Stimulated activated CD8-positive, alpha-beta memory T cell treated with anti-CD3 and anti-CD28 coated beads, Interleukin-4, amount 100 ng/mL, for 4 hours (primary cell): Measurements from ENCODE around the gene RPAP2.
"Not testable (repeated sequence)": the region's sequence is repeated elsewhere in the genome, so short reads cannot be mapped to it uniquely, and the experiment has no call there.

ENCODE experiments used
- DNase-seq, 2 donors: peaks; one replicate each; pipeline ENCODE4 v3.0.0-alpha.2; 2020; ENCODE audit warnings: low read depth in 2 of 2, low spot score in 1 of 2

The RPAP2 gene

GRCh38 chr1:92374223-92374622, 75.4 kb downstream of the RPAP2 start:
- DNase-seq, result no peak

- DNase-seq, result no peak
These were observed 77.5 kb downstream of the RPAP2 start for GRCh38 chr1:92376345-92376744.

GRCh38 chr1:92377991-92378390, 79.1 kb downstream of the RPAP2 start:
- DNase-seq, result not testable (repeated sequence)

- no peak for DNase-seq
These were observed 82.0 kb downstream of the RPAP2 start for GRCh38 chr1:92380867-92381266.

GRCh38 chr1:92393966-92394365, 95.1 kb downstream of the RPAP2 start:
- DNase-seq, result not testable (repeated sequence)

- no peak for DNase-seq
These were observed 99.7 kb downstream of the RPAP2 start for GRCh38 chr1:92398519-92398918.

- no peak for DNase-seq
These were observed 100.2 kb downstream of the RPAP2 start for GRCh38 chr1:92399076-92399475.

GRCh38 chr1:92404661-92405060, 105.8 kb downstream of the RPAP2 start:
- no peak for DNase-seq

GRCh38 chr1:92408825-92409224, 110.0 kb downstream of the RPAP2 start:
- DNase-seq, result no peak

- DNase-seq, result no peak
These were observed 111.2 kb downstream of the RPAP2 start for GRCh38 chr1:92409946-92410549.

- DNase-seq, result no peak
These were observed 111.8 kb downstream of the RPAP2 start for GRCh38 chr1:92410706-92411105.

- no peak for DNase-seq
These were observed 112.7 kb downstream of the RPAP2 start for GRCh38 chr1:92411511-92411910.

GRCh38 chr1:92419642-92420041, 120.8 kb downstream of the RPAP2 start:
- DNase-seq, result no peak

- DNase-seq, result no peak
These were observed 125.5 kb downstream of the RPAP2 start for GRCh38 chr1:92424381-92424780.

- no peak for DNase-seq
These were observed 126.8 kb downstream of the RPAP2 start for GRCh38 chr1:92425617-92426016.

- DNase-seq, result no peak
These were observed 131.2 kb downstream of the RPAP2 start for GRCh38 chr1:92430030-92430429.

- not testable (repeated sequence) for DNase-seq
These were observed 135.7 kb downstream of the RPAP2 start for GRCh38 chr1:92434572-92434971.

GRCh38 chr1:92439291-92439690, 140.4 kb downstream of the RPAP2 start:
- DNase-seq, result no peak

GRCh38 chr1:92441316-92441696, 142.4 kb downstream of the RPAP2 start:
- no peak for DNase-seq

GRCh38 chr1:92441697-92442342, 143.0 kb downstream of the RPAP2 start:
- DNase-seq, result no peak

- no peak for DNase-seq
These were observed 143.5 kb downstream of the RPAP2 start for GRCh38 chr1:92442351-92442750.

- DNase-seq, result no peak
These were observed 145.0 kb downstream of the RPAP2 start for GRCh38 chr1:92443893-92444292.

GRCh38 chr1:92444351-92444750, 145.5 kb downstream of the RPAP2 start:
- DNase-seq, result no peak
